Peyer's patch (tissue), 4 donors: ENCODE measurements around the gene HSPB2. TPM values are rescaled to one million over a fixed set of nuclear protein-coding genes. Genes with fewer than 3 reads are reported as not detected.

Experiments used
- DNase-seq, 3 donors: peaks; one replicate each; pipeline ENCODE4 v3.0.0-alpha.2; 2017 to 2019
- H3K27ac ChIP-seq, 4 donors: fragments of 200-600 bp; sonication (generic); one replicate each; pipeline ENCODE4 v1.5.1; 2016 to 2019
- H3K27me3 ChIP-seq, 2 donors: fragments of 200-600 bp; sonication (generic); one replicate each; pipeline ENCODE4 v1.5.1; 2019
- H3K36me3 ChIP-seq, 3 donors: fragments of 200-600 bp; sonication (generic); one replicate each; pipeline ENCODE4 v1.5.1; 2016 to 2019
- H3K4me1 ChIP-seq, 4 donors: fragments of 200-600 bp; sonication (generic); one replicate each; pipeline ENCODE4 v1.5.1; 2016 to 2019
- H3K4me3 ChIP-seq, 4 donors: fragments of 200-600 bp; sonication (generic); 1 replicate in 3 of 4; 2 replicates in 1 of 4; pipeline ENCODE4 v1.5.1; 2016 to 2019; ENCODE audit warnings: mild to moderate bottlenecking in 1 of 4
- H3K9me3 ChIP-seq, 4 donors: fragments of 200-600 bp; sonication (generic); one replicate each; pipeline ENCODE4 v1.5.1; 2016 to 2019; ENCODE audit warnings: mild to moderate bottlenecking in 1 of 4
- POLR2A ChIP-seq, 2 donors: fragments of 450-650 bp; IDR thresholded peaks; one replicate each; pipeline ENCODE4 v1.5.1; 2017; ENCODE audit warnings: antibody characterized with exemption in 2 of 2, mild to moderate bottlenecking in 2 of 2, moderate library complexity in 2 of 2
- total RNA-seq, 4 donors: library from RNA; depleted of rRNA; stranded (reverse); fragments of >200 nt; gene quantifications; one replicate each; pipeline ENCODE4 v1.1.0, GENCODE V29; 2016
- TF ChIP-seq, protein P1 (sequence below), 6 experiments: fragments of 450-650 bp in 4 of 6; fragments of 200-600 bp in 2 of 6; sonication (generic) in 1 of 6; IDR thresholded peaks; one replicate each; pipeline ENCODE4 v1.5.1; 2017 to 2019; ENCODE audit warnings: antibody characterized with exemption in 6 of 6, mild to moderate bottlenecking in 3 of 6, moderate library complexity in 1 of 6

The HSPB2 gene
- total RNA-seq, 4 donors from 2014 or later = 0.94 to 2.5 TPM; not detected in 2

DNA sequence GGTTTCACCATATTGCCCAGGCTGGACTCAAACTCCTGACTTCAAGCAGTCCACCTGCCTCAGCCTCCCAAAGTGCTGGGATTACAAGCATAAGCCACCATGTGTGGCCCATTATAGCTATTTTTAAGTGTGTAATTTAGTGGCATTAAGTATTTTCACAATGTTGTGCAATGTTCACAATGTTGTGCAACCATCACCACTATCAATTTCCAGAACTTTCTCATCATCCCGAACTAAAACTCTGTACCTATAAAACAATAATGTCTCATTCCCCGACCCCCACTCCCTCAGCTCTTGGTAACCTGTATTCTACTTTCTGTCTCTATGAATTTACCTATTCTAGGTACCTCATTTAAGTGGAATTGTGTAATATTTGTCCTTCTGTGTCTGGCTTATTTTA lies 25.7 kb upstream of the HSPB2 start:
- no peak for TF ChIP-seq POLR2A (IDR thresholded peaks at IDR 0.05)
- TF ChIP-seq, protein P1, sequence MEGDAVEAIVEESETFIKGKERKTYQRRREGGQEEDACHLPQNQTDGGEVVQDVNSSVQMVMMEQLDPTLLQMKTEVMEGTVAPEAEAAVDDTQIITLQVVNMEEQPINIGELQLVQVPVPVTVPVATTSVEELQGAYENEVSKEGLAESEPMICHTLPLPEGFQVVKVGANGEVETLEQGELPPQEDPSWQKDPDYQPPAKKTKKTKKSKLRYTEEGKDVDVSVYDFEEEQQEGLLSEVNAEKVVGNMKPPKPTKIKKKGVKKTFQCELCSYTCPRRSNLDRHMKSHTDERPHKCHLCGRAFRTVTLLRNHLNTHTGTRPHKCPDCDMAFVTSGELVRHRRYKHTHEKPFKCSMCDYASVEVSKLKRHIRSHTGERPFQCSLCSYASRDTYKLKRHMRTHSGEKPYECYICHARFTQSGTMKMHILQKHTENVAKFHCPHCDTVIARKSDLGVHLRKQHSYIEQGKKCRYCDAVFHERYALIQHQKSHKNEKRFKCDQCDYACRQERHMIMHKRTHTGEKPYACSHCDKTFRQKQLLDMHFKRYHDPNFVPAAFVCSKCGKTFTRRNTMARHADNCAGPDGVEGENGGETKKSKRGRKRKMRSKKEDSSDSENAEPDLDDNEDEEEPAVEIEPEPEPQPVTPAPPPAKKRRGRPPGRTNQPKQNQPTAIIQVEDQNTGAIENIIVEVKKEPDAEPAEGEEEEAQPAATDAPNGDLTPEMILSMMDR (IDR thresholded peaks at IDR 0.05) = no peak
- Histone ChIP-seq H3K27ac (no peak overlapping the region), H3K4me3 (no peak overlapping the region), H3K36me3 (no peaks in the 10 kb centered on the region), H3K9me3 (no peaks in the 10 kb centered on the region), H3K4me1 (no peaks in the 10 kb centered on the region), H3K27me3 (no peaks in the 10 kb centered on the region)
- no peak for DNase-seq

DNA sequence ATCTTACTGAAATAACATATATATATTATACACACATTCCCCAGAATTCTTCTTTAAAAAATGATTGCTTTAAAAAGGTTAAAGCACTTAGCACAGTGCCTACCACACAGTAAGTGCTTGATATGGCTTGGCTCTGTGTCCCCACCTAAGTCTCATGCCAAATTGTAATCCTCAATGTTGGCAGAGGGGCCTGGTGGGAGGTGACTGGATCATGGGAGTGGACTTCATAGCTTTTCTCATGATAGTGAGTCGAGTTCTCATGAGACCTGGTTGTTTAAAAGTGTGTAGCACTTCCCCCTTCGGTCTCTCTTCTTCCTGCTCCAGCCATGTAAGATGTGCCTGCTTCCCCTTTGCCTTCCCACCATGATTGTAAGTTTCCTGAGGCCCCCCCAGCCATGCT lies 7.1 kb upstream of the HSPB2 start:
- Histone ChIP-seq H3K4me1 (no peaks in the 10 kb centered on the region), H3K4me3 (no peak overlapping the region), H3K27me3 (no peaks in the 10 kb centered on the region), H3K27ac (no peak overlapping the region), H3K9me3 (no peaks in the 10 kb centered on the region), H3K36me3 (no peaks in the 10 kb centered on the region)
- no peak for DNase-seq
- no peak for TF ChIP-seq POLR2A (IDR thresholded peaks at IDR 0.05)
- TF ChIP-seq, protein P1 (IDR thresholded peaks at IDR 0.05) = no peak

GRCh38 chr11:111906680-111907079 lies 5.9 kb upstream of the HSPB2 start:
- TF ChIP-seq, protein P1 (IDR thresholded peaks at IDR 0.05) = no peak
- TF ChIP-seq POLR2A (IDR thresholded peaks at IDR 0.05) = no peak
- no peaks in the 10 kb centered on the region for H3K9me3 ChIP-seq

GRCh38 chr11:111908639-111909305 lies 3.8 kb upstream of the HSPB2 start:
- Histone ChIP-seq H3K27ac (no peak overlapping the region), H3K36me3 (no peaks in the 10 kb centered on the region), H3K27me3 (no peaks in the 10 kb centered on the region), H3K4me1 (no peaks in the 10 kb centered on the region), H3K9me3 (no peaks in the 10 kb centered on the region), H3K4me3 (no peak overlapping the region)
- TF ChIP-seq, protein P1 (IDR thresholded peaks at IDR 0.05) = no peak
- TF ChIP-seq POLR2A (IDR thresholded peaks at IDR 0.05) = no peak
- DNase-seq = no peak

More at GRCh38 chr11:111906680-111907079, 5.9 kb upstream of the HSPB2 start:
- no peak for DNase-seq
- H3K36me3 ChIP-seq = no peaks in the 10 kb centered on the region
- H3K27ac ChIP-seq = no peak overlapping the region
- no peak overlapping the region for H3K4me3 ChIP-seq
- no peaks in the 10 kb centered on the region for H3K4me1 ChIP-seq
- no peaks in the 10 kb centered on the region for H3K27me3 ChIP-seq

DNA sequence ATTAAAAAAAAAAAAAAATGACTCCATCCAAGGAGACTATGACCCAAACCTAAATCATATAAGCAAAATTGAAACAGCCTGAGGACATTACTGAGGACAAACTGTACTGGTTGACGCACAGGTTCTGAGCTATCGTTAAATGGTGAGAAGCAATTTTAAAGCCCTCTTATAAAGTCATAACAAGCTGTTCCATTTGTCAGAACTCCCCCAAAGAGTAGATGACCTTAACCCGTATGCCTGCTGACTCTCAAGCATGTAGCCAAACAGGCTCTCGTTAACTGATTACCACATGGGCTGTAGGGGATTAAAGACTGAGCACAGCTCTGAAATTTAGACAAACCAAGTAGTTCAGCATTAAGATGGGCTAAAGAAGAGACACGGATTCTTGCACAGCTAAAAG lies 3.2 kb upstream of the HSPB2 start:
- Histone ChIP-seq H3K27me3 (no peaks in the 10 kb centered on the region), H3K36me3 (no peaks in the 10 kb centered on the region), H3K4me1 (no peaks in the 10 kb centered on the region), H3K27ac (no peak overlapping the region), H3K4me3 (peak overlapping the region in 1 of 4 donors; percentile 54), H3K9me3 (no peaks in the 10 kb centered on the region)
- TF ChIP-seq, protein P1 (IDR thresholded peaks at IDR 0.05) = no peak
- no peak for TF ChIP-seq POLR2A (IDR thresholded peaks at IDR 0.05)
- DNase-seq = no peak
